ENCODE results near the gene CCDC12.

GRCh38 chr3:46923559-46924350 is 52.8 kb downstream of the CCDC12 start:
- TF ChIP-seq CTCF (IDR thresholded peaks at IDR 0.05): no peak
- TF ChIP-seq POLR2A (IDR thresholded peaks at IDR 0.05): no peak

Measured in lower leg skin (tissue), 3 donors.